ENCODE data around the gene ZG16B. TPM values are rescaled to one million over a fixed set of nuclear protein-coding genes. Genes with fewer than 3 reads are reported as not detected.

Gene ZG16B
- total and polyA plus RNA-seq, 2 of the 8 experiments (the other 6 are each of a cell fraction or from before 2014, with no cell fraction given), result 0.11 TPM; not detected in 1

DNA sequence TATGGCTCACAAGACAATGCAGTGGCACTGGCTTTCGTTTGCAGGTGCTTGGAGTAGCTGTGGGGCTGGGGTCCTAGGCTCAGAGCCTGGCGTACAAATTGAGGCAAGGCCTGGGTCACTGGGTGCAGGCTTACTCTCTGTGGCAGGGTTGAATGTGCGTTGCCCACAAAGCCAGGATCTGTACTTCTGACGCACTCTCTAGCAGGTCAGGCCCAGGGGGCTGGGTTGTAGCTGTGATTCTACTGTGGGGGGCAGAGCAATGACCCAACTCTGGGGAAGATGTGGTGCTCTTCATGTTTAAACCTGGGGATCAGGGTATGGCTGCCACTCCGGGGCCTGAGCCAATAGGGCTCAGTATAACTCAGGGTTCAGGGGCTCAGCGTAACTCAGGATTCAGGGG lies 19.5 kb upstream of the ZG16B start:
- Histone ChIP-seq H2BK5ac (ENCODE audit: low read depth, low read length) (no peak overlapping the region), H3K79me1 (ENCODE audit: low read depth, low read length) (no peaks in the 10 kb centered on the region), H4K91ac (replicated peaks; ENCODE audit: insufficient read length, low read length) (no peak overlapping the region), H2AK5ac (ENCODE audit: low read depth, low read length) (no peak overlapping the region), H2BK15ac (ENCODE audit: low read length) (no peak overlapping the region), H4K8ac (ENCODE audit: extremely low read depth, insufficient read depth, low read length) (no peak overlapping the region), H3K23me2 (ENCODE audit: low read depth, low read length) (no peaks in the 10 kb centered on the region), H3K56ac (replicated peaks; ENCODE audit: insufficient read length, low read depth, low read length) (no peak overlapping the region), H3K79me2 (ENCODE audit: control insufficient read depth in 1 of 2, insufficient read depth in 2 of 2, low read length in 2 of 2) (no peaks in the 10 kb centered on the region), H2AFZ (ENCODE audit: low read length) (no peak overlapping the region), H3K4ac (replicated peaks; ENCODE audit: insufficient read length, low read depth, low read length) (no peak overlapping the region), H3K14ac (ENCODE audit: insufficient read length) (no peak overlapping the region), H2BK20ac (ENCODE audit: low read length) (no peak overlapping the region), H2BK120ac (replicated peaks; ENCODE audit: low read depth, low read length) (no peak overlapping the region), H3K18ac (ENCODE audit: extremely low read depth, low read length) (no peak overlapping the region), H2BK12ac (ENCODE audit: low read depth, low read length) (no peak overlapping the region), H3K36me3 (ENCODE audit: control insufficient read depth in 2 of 4, insufficient read depth in 4 of 4, low read length in 3 of 4) (no peaks in the 10 kb centered on the region), H3K4me2 (ENCODE audit: insufficient read depth in 1 of 2, low read depth in 2 of 2, low read length in 2 of 2) (no peak overlapping the region), H3K9ac (replicated peaks in 1 of 4; ENCODE audit: extremely low read depth in 1 of 4, low read depth in 3 of 4, low read length in 3 of 4) (no peak overlapping the region), H4K5ac (ENCODE audit: insufficient read length, low read depth, low read length) (no peak overlapping the region), H3K4me3 (ENCODE audit: extremely low read depth in 1 of 4, insufficient read depth in 2 of 4, low read depth in 3 of 4, low read length in 4 of 4) (no peak overlapping the region), H3K4me1 (replicated peaks in 1 of 4; ENCODE audit: control insufficient read depth in 3 of 4, insufficient read depth in 4 of 4, low read length in 3 of 4) (peaks cover 0 to 7% (median 1%) of the 10 kb centered on the region in 4 experiments; a peak in 2 of 7 replicates), H3K23ac (ENCODE audit: insufficient read length) (no peak overlapping the region), H3K27ac (ENCODE audit: low read depth, low read length) (no peak overlapping the region), H3K27me3 (replicated peaks in 1 of 4; ENCODE audit: control insufficient read depth in 3 of 4, extremely low read depth in 1 of 4, insufficient read depth in 3 of 4, low read length in 3 of 4) (0 out of 7 replicates have a peak, but pooled peaks cover 0 to 2% (median 0%) of the 10 kb centered on the region in 4 experiments), H3K9me3 (ENCODE audit: insufficient read depth in 2 of 2, low read depth in 1 of 2, low read length in 1 of 2) (peaks cover 0 to 5% of the 10 kb centered on the region in 2 experiments; a peak in 1 of 4 replicates), H4K20me1 (replicated peaks in 1 of 2; ENCODE audit: control insufficient read depth in 1 of 2, insufficient read depth in 2 of 2, low read length in 2 of 2) (peaks cover 0 to 2% of the 10 kb centered on the region in 2 experiments)
- DNase-seq (ENCODE audit: low read depth in 1 of 2, low spot score in 2 of 2) (no peak), FAIRE-seq (no peak)
- ChIA-PET CTCF (ENCODE audit: partially characterized antibody) (interaction anchor here (1.0 to 3.1 kb wide), 7 partner anchors 12 to 58 kb away, joined by 3 to 22 read pairs (median 4); partner anchors contain the start of gene PRSS41), POLR2A (ENCODE audit: partially characterized antibody) (interaction anchor here (1.0 to 2.0 kb wide), 3 partner anchors 33 to 60 kb away, joined by 3 to 9 read pairs (median 3); partner anchors contain the start of gene ELOB)
- 86% methylated on average over 6 of the region's 6 CpGs; no CpG with 5 or more reads in 1 of the 2 experiments for WGBS, 2 experiments (ENCODE audit: extremely low coverage in 1 of 2, insufficient coverage in 1 of 2, insufficient read length in 1 of 2, insufficient replicate concordance in 2 of 2, low coverage in 1 of 2, low lambda C conversion rate in 2 of 2, missing lambda C conversion rate in 1 of 2)
- TF ChIP-seq SIN3A (conservative IDR thresholded peaks at IDR 0.05 in 1 of 2, IDR thresholded peaks at IDR 0.05 in 1 of 2; ENCODE audit: low read depth in 1 of 2, low read length in 2 of 2), result no peak
- TF ChIP-seq, protein P1, sequence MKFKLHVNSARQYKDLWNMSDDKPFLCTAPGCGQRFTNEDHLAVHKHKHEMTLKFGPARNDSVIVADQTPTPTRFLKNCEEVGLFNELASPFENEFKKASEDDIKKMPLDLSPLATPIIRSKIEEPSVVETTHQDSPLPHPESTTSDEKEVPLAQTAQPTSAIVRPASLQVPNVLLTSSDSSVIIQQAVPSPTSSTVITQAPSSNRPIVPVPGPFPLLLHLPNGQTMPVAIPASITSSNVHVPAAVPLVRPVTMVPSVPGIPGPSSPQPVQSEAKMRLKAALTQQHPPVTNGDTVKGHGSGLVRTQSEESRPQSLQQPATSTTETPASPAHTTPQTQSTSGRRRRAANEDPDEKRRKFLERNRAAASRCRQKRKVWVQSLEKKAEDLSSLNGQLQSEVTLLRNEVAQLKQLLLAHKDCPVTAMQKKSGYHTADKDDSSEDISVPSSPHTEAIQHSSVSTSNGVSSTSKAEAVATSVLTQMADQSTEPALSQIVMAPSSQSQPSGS (IDR thresholded peaks at IDR 0.05; ENCODE audit: low read length), result no peak
- no peak for TF ChIP-seq CREB1 (IDR thresholded peaks at IDR 0.05)
- TF ChIP-seq POLR2AphosphoS5 (IDR thresholded peaks at IDR 0.05; ENCODE audit: low read depth, low read length), result no peak
- TF ChIP-seq BRCA1 (IDR thresholded peaks at IDR 0.05; ENCODE audit: low read depth, low read length), result no peak
- no peak for TF ChIP-seq KDM5A (IDR thresholded peaks at IDR 0.05; ENCODE audit: low read length)
- TF ChIP-seq RFX5 (IDR thresholded peaks at IDR 0.05; ENCODE audit: borderline replicate concordance, low read depth, low read length), result no peak
- TF ChIP-seq SP4 (IDR thresholded peaks at IDR 0.05; ENCODE audit: low read length), result no peak
- TF ChIP-seq CTBP2 (IDR thresholded peaks at IDR 0.05; ENCODE audit: borderline replicate concordance, insufficient read depth, insufficient read length, low read length), result no peak
- TF ChIP-seq ZNF274 (IDR thresholded peaks at IDR 0.05; ENCODE audit: borderline replicate concordance, extremely low read depth, low read length), result no peak
- no peak for TF ChIP-seq JUND (IDR thresholded peaks at IDR 0.05; ENCODE audit: low read length)
- TF ChIP-seq, protein P2, sequence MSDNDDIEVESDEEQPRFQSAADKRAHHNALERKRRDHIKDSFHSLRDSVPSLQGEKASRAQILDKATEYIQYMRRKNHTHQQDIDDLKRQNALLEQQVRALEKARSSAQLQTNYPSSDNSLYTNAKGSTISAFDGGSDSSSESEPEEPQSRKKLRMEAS (IDR thresholded peaks at IDR 0.05), result no peak

Measured in H1 (cell line).